H54 (cell line): Measurements from ENCODE around the gene RILPL1.
"Not testable (repeated sequence)": the region's sequence is repeated elsewhere in the genome, so short reads cannot be mapped to it uniquely, and the experiment has no call there.

Source experiments
- DNase-seq: peaks from one replicate; pipeline ENCODE4 v3.0.0; 2011; ENCODE audit warnings: low spot score, mixed read lengths; ENCODE audit not compliant: insufficient read length
- FAIRE-seq: peaks from 3 replicates; lab custom pipeline; 2011; peaks lifted over from hg19 to GRCh38; lab: Jason Lieb, UNC
- POLR2A ChIP-seq: IDR thresholded peaks from 2 replicates; pipeline ENCODE4 v1.6.1; 2011; ENCODE audit warnings: low read depth, mild to moderate bottlenecking, low read length

Gene RILPL1

DNA sequence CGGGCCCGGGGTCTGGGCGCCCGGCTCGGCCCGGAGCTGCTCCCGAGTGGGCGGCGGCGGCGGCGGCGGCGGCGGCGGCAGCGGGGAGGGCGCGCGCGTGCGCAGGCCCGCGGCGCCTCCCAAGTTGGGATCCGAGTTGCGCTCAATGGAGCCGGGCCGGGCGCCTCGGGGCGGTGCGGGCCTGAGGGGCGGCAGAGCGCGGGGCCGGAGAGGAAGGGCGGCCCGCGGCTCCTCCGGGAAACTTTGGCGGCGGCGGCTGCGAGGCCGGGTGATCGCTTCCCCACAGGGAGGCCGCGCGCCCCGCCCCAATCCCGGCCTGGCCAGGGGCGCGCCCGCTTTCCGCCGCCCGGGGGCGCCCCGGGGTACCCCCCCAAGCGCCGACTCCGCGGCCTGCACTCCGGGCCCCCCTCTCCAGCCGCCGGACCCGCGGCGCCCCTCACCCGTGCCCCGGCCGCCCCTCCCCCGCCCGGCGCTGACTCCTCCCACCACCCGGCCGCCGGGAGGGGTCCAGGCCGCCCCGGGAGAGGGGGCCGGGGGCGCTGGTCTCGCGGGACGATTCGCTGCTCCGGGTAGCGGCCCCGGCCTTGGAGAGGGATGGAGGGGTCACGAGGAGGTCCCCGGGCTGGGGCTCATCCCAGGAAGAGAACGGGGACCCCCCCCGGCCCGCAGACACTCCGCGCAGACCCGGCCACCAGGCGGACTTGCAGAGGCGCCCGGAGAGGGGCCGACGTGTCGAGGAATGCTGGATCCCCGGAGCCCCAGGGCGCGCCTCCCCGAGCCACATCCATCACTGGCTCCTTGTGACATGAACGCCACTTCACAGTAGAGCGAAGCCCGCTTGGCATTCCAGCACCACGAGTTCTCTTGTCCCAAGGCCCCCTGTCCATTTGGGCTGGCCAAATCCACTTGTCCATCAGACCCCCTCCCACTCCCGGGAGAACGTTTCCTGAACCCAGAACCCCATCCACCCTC lies at the start of gene RILPL1:
RILPL1 (minus strand) TSS at position 48 of the 972 bp plus-strand sequence. CDS start 237 bp downstream, outside the sequence.
- DNase-seq: peak; percentile 56
- no peak for FAIRE-seq
- TF ChIP-seq POLR2A: peak; percentile 31; the same call in 1 of the 2 replicates

- FAIRE-seq (no peak), DNase-seq (no peak)
- TF ChIP-seq POLR2A: no peak
Measured at GRCh38 chr12:123580772-123581171, 47.3 kb upstream of the RILPL1 start.

DNA sequence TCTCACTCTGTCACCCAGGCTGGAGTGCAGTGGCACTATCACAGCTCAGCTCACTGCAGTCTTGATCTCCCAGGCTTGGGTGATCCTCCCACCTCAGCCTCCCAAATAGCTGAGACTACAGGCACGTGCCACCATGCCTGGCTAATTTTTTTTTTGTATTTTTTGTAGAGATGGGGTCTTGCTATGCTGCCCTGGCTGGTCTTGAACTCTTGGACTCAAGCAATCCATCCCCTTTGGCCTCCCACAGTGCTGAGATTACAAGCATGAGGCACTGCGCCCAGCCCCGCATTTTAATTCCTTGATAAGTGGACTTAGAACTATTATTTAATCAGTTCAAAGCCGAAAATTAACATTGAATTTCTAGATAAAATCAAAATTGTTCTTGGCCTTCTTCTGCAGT lies 45.3 kb upstream of the RILPL1 start:
- DNase-seq, FAIRE-seq: not testable (repeated sequence)

- DNase-seq: no peak
- FAIRE-seq: no peak
Measured at GRCh38 chr12:123578243-123578642, 44.7 kb upstream of the RILPL1 start.

GRCh38 chr12:123576611-123577010 lies 43.1 kb upstream of the RILPL1 start:
- no peak for TF ChIP-seq POLR2A
- FAIRE-seq: no peak
- no peak for DNase-seq

More at GRCh38 chr12:123578243-123578642, 44.7 kb upstream of the RILPL1 start:
- TF ChIP-seq POLR2A: no peak

DNA sequence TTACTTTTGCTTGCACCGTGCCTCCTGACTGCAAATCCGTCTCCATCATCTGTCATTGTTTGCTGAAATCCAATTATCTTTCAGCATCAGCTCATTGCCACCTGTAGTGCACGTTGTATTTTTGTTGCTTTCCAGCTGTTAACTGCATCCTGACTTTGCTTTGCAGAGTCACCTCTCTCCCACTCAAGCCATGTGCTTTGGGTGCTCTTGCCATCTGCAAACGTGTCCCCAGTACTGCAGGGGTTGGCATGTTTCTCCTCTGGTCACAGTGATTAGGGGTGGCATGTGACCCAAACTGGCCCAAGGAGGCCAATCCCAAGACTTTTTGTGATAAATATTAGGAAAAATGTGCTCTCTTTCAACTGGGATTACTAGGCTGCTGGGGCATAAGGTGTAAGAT lies 40.4 kb upstream of the RILPL1 start:
- TF ChIP-seq POLR2A: no peak
- DNase-seq: no peak
- no peak for FAIRE-seq

DNA sequence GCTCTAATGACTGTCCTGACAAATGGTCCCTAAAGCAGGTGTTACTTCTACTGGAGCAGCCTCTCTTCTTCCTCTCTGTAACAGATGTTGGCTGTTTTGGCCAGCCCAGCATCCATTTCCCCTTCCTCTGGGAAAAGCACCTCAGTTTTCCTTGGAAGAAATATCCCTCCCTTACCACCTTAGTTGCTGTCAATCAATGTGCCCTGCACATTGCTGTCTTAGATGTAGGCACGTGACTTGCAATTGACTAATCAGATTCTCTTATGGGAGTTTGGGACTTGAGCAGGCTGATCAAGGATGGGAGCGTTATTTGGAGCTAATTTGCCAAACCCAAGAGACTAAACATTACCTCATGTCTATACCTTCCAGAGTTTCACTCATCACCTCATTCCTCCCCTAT lies 38.9 kb upstream of the RILPL1 start:
- no peak for TF ChIP-seq POLR2A
- FAIRE-seq: no peak
- DNase-seq: no peak

DNA sequence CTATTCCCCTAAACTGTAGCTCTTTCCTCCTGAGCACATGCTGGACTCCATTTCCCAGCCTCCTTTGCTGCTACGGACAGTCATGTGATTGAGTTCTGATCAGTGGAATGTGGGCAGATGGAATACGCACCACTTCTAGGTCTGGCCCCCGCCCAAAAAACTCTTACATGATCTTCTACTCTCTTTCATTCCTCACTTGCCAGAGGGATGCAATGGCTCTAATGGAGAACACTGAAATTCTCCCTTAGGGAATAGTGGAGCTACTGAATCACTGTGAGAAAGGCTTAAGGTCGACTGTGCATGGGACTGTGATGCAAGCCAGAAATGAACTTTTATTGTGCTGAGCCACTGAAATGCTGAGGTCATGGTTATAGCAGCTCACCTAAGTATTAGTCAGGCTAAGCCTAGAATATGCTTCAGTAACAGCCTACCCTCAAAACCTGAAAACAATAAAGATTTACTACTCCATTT lies 37.9 kb upstream of the RILPL1 start:
- DNase-seq (peak; percentile 18), FAIRE-seq (no peak)
- no peak for TF ChIP-seq POLR2A

DNA sequence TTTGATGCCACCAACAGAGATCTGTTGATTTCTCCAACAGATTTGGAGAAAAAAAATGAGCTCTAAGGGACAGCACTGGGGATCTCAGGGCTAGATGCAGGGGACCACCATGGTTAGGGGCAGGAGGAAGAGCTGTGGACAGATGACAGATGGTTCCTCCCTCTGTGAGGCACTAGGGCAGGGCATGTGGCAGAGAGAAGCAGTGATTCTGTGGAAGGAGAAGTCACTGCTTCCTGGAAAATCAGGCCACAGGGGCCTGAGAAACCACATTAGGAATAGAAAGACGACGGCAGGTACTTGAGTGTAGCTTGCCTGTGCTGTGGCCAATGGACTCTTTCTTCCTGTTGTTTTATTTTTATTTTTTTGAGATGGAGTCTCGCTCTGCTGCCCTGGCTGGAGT lies 25.9 kb upstream of the RILPL1 start:
- FAIRE-seq (no peak), DNase-seq (no peak)
- no peak for TF ChIP-seq POLR2A

GRCh38 chr12:123558487-123558886 lies 25.0 kb upstream of the RILPL1 start:
- FAIRE-seq, DNase-seq: not testable (repeated sequence)

- FAIRE-seq, DNase-seq: not testable (repeated sequence)
Measured at GRCh38 chr12:123554843-123555242, 21.3 kb upstream of the RILPL1 start.

DNA sequence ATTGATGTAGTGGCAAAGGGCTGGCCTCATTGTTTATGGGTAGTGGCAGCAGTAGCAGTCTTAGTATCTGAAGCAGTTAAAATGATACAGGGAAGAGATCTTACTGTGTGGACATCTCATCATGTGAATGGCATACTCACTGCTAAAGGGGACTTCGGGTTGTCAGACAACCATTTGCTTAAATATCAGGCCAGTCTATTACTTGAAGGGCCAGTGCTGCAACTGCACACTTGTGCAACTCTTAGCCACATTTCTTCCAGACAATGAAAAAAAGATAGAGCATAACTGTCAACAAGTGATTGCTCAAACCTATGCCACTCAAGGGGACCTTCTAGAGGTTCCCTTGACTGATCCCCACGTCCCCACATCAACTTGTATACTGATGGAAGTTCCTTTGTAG lies 20.6 kb upstream of the RILPL1 start:
- not testable (repeated sequence) for DNase-seq, FAIRE-seq

GRCh38 chr12:123550700-123551099 lies 17.2 kb upstream of the RILPL1 start:
- no peak for TF ChIP-seq POLR2A
- DNase-seq (no peak), FAIRE-seq (no peak)

DNA sequence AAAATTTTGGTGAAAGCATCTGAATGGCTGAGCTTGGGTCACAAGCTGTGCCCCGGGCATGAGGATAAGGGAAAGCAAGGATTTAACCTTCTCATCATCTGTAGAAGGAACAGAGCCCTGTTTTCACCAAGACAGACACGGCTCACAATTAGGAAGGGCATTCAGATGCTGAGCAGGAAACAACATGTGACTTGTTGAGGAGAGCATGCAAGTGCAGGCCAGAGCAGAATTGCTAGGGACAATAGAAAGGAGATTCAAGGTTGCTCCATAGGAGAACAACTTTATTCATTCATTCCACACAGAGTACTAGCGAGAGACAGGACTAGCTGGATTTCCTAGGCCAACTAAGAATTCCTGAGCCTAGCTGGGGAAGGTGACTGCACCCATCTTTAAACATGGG lies 14.6 kb upstream of the RILPL1 start:
- no peak for FAIRE-seq
- DNase-seq: no peak
- no peak for TF ChIP-seq POLR2A

GRCh38 chr12:123546281-123546680 lies 12.8 kb upstream of the RILPL1 start:
- DNase-seq (peak; percentile 63), FAIRE-seq (peak; percentile 23)
- TF ChIP-seq POLR2A: no peak
